Breast epithelium (tissue), 4 donors: Measurements from ENCODE around the gene CEP112. TPM values are rescaled to one million over a fixed set of nuclear protein-coding genes. Genes with fewer than 3 reads are reported as not detected.

Source experiments
- DNase-seq, 2 donors: peaks; one replicate each; pipeline ENCODE4 v3.0.0-alpha.2; 2019; ENCODE audit warnings: low spot score in 2 of 2
- H3K27ac ChIP-seq, 2 donors: fragments of 200-600 bp; sonication (generic) in 1 of 2; one replicate each; pipeline ENCODE4 v1.5.1; 2016 to 2019; ENCODE audit warnings: mild to moderate bottlenecking in 1 of 2
- H3K27me3 ChIP-seq, 2 donors: fragments of 200-600 bp; sonication (generic) in 1 of 2; one replicate each; pipeline versions ENCODE4 v1.5.1 to v1.6.0; 2017 to 2019; ENCODE audit warnings: control low read depth in 1 of 2, mild to moderate bottlenecking in 1 of 2
- H3K36me3 ChIP-seq: fragments of 200-600 bp; one replicate; pipeline ENCODE4 v1.5.1; 2019
- H3K4me1 ChIP-seq, 2 donors: fragments of 200-600 bp; sonication (generic); one replicate each; pipeline ENCODE4 v1.5.1; 2016 to 2019; ENCODE audit warnings: control low read depth in 1 of 2
- H3K4me3 ChIP-seq, 3 donors: fragments of 200-600 bp; sonication (generic); 1 replicate in 2 of 3; 2 replicates in 1 of 3; pipeline ENCODE4 v1.5.1; 2016 to 2019; ENCODE audit warnings: mild to moderate bottlenecking in 3 of 3, moderate library complexity in 2 of 3
- H3K9me3 ChIP-seq, 2 donors: fragments of 200-600 bp; sonication (generic) in 1 of 2; one replicate each; pipeline ENCODE4 v1.5.1; 2016 to 2019; ENCODE audit warnings: control low read depth in 1 of 2
- CTCF ChIP-seq, 3 donors: fragments of 450-650 bp; IDR thresholded peaks; one replicate each; pipeline ENCODE4 v1.5.1; 2016 to 2017; ENCODE audit warnings: antibody characterized with exemption in 3 of 3, mild to moderate bottlenecking in 3 of 3, moderate library complexity in 3 of 3
- POLR2A ChIP-seq: fragments of 450-650 bp; IDR thresholded peaks from one replicate; pipeline ENCODE4 v1.6.1; 2016; ENCODE audit warnings: antibody characterized with exemption, mild to moderate bottlenecking, moderate library complexity
- POLR2AphosphoS5 ChIP-seq, 3 donors: sonication (generic); formaldehyde crosslinking; IDR thresholded peaks; one replicate each; pipeline ENCODE4 v1.6.1; 2017; ENCODE audit warnings: antibody characterized with exemption in 3 of 3
- intact Hi-C: fragments of 100-400 bp; cut with DNase I; formaldehyde crosslinking; loops from one replicate; pipeline ENCODE4 v1.15.1; 2023; ENCODE audit warnings: low total_unique reads
- total RNA-seq, 3 donors: library from RNA; depleted of rRNA; stranded (reverse); fragments of >200 nt; gene quantifications; one replicate each; pipeline ENCODE4 v1.1.0, GENCODE V29; 2016

Gene CEP112
- total RNA-seq, 3 donors from 2014 or later = 12.9 to 27.2 (median 18.0) TPM

GRCh38 chr17:65755799-65756198 lies 436.1 kb downstream of the CEP112 start:
- intact Hi-C loops = no loop called here
- H3K4me1 ChIP-seq = peaks cover 0 to 6% of the 10 kb centered on the region in 2 donors
- H3K36me3 ChIP-seq = no peaks in the 10 kb centered on the region
- H3K4me3 ChIP-seq = no peak overlapping the region
- no peak for DNase-seq
- H3K9me3 ChIP-seq = no peaks in the 10 kb centered on the region
- H3K27me3 ChIP-seq = no peaks in the 10 kb centered on the region
- H3K27ac ChIP-seq = no peak overlapping the region
- no peak for TF ChIP-seq CTCF (IDR thresholded peaks at IDR 0.05)
- no peak for TF ChIP-seq POLR2AphosphoS5 (IDR thresholded peaks at IDR 0.05)
- TF ChIP-seq POLR2A = no peak

GRCh38 chr17:65754630-65755029 lies 437.3 kb downstream of the CEP112 start:
- Histone ChIP-seq H3K27me3 (no peaks in the 10 kb centered on the region), H3K4me3 (no peak overlapping the region), H3K4me1 (peaks cover 0 to 7% of the 10 kb centered on the region in 2 donors), H3K9me3 (no peaks in the 10 kb centered on the region), H3K36me3 (no peaks in the 10 kb centered on the region), H3K27ac (no peak overlapping the region)
- DNase-seq = no peak
- intact Hi-C loops = no loop called here
- TF ChIP-seq POLR2A (no peak), CTCF (IDR thresholded peaks at IDR 0.05) (no peak), POLR2AphosphoS5 (IDR thresholded peaks at IDR 0.05) (no peak)

GRCh38 chr17:65754081-65754480 lies 437.9 kb downstream of the CEP112 start:
- peaks cover 0 to 7% of the 10 kb centered on the region in 2 donors for H3K4me1 ChIP-seq
- no peak overlapping the region for H3K27ac ChIP-seq
- intact Hi-C loops = no loop called here
- no peak for TF ChIP-seq CTCF (IDR thresholded peaks at IDR 0.05)
- no peak for TF ChIP-seq POLR2AphosphoS5 (IDR thresholded peaks at IDR 0.05)
- no peak for TF ChIP-seq POLR2A
- H3K4me3 ChIP-seq = no peak overlapping the region
- H3K9me3 ChIP-seq = no peaks in the 10 kb centered on the region
- DNase-seq = no peak
- no peaks in the 10 kb centered on the region for H3K27me3 ChIP-seq
- H3K36me3 ChIP-seq = no peaks in the 10 kb centered on the region

- no peak overlapping the region for H3K27ac ChIP-seq
- no peak overlapping the region for H3K4me3 ChIP-seq
- no peaks in the 10 kb centered on the region for H3K27me3 ChIP-seq
- H3K4me1 ChIP-seq = peaks cover 0 to 7% of the 10 kb centered on the region in 2 donors
- intact Hi-C loops = no loop called here
- TF ChIP-seq POLR2A (no peak), POLR2AphosphoS5 (IDR thresholded peaks at IDR 0.05) (no peak), CTCF (IDR thresholded peaks at IDR 0.05) (no peak)
- H3K36me3 ChIP-seq = no peaks in the 10 kb centered on the region
- no peak for DNase-seq
- H3K9me3 ChIP-seq = no peaks in the 10 kb centered on the region
Measured at GRCh38 chr17:65753348-65753747, 438.6 kb downstream of the CEP112 start.

- H3K27me3 ChIP-seq = no peaks in the 10 kb centered on the region
- no peaks in the 10 kb centered on the region for H3K9me3 ChIP-seq
- no peak overlapping the region for H3K4me3 ChIP-seq
- no peak for TF ChIP-seq POLR2A
- no peak for TF ChIP-seq POLR2AphosphoS5 (IDR thresholded peaks at IDR 0.05)
- TF ChIP-seq CTCF (IDR thresholded peaks at IDR 0.05) = no peak
- no peak for DNase-seq
- intact Hi-C loops = no loop called here
- no peaks in the 10 kb centered on the region for H3K36me3 ChIP-seq
- H3K4me1 ChIP-seq = peaks cover 0 to 7% of the 10 kb centered on the region in 2 donors
- peak overlapping the region in 1 of 2 donors; percentile 40 for H3K27ac ChIP-seq
Measured at GRCh38 chr17:65751263-65751662, 440.7 kb downstream of the CEP112 start.
